GM18507 (cell line): Measurements from ENCODE around the gene EEF2KMT.
"Not testable (repeated sequence)": the region's sequence is repeated elsewhere in the genome, so short reads cannot be mapped to it uniquely, and the experiment has no call there.

Source experiments
- DNase-seq: peaks from one replicate; pipeline ENCODE4 v3.0.0; 2011; ENCODE audit warnings: low read depth; ENCODE audit not compliant: insufficient read length; ENCODE audit errors: extremely low spot score
- FAIRE-seq: peaks from 2 replicates; lab custom pipeline; 2011; peaks lifted over from hg19 to GRCh38; lab: Jason Lieb, UNC

The EEF2KMT gene

GRCh38 chr16:5096437-5097060, 1.0 kb downstream of the EEF2KMT start:
- DNase-seq, FAIRE-seq: not testable (repeated sequence)

GRCh38 chr16:5095145-5095830, 2.3 kb downstream of the EEF2KMT start:
- not testable (repeated sequence) for FAIRE-seq

GRCh38 chr16:5093746-5094145, 3.8 kb downstream of the EEF2KMT start:
- FAIRE-seq, DNase-seq: not testable (repeated sequence)

More at GRCh38 chr16:5095145-5095830, 2.3 kb downstream of the EEF2KMT start:
- DNase-seq, result not testable (repeated sequence)

- DNase-seq, FAIRE-seq: not testable (repeated sequence)
Measured at GRCh38 chr16:5093081-5093480, 4.5 kb downstream of the EEF2KMT start.

- not testable (repeated sequence) for FAIRE-seq, DNase-seq
Measured at GRCh38 chr16:5090592-5090991, 7.0 kb downstream of the EEF2KMT start.

GRCh38 chr16:5089911-5090555, 7.6 kb downstream of the EEF2KMT start:
- FAIRE-seq, DNase-seq: not testable (repeated sequence)

GRCh38 chr16:5088936-5089335, 8.7 kb downstream of the EEF2KMT start:
- not testable (repeated sequence) for FAIRE-seq, DNase-seq

- not testable (repeated sequence) for FAIRE-seq, DNase-seq
Measured at GRCh38 chr16:5088086-5088790, 9.4 kb downstream of the EEF2KMT start.

- not testable (repeated sequence) for DNase-seq, FAIRE-seq
Measured at GRCh38 chr16:5085716-5086115, 11.9 kb downstream of the EEF2KMT start.

GRCh38 chr16:5084802-5085201, 12.8 kb downstream of the EEF2KMT start:
- not testable (repeated sequence) for FAIRE-seq, DNase-seq

- not testable (repeated sequence) for DNase-seq, FAIRE-seq
Measured at GRCh38 chr16:5084099-5084731, 13.4 kb downstream of the EEF2KMT start.

- not testable (repeated sequence) for FAIRE-seq, DNase-seq
Measured at GRCh38 chr16:5083646-5084045, 13.9 kb downstream of the EEF2KMT start.

- FAIRE-seq, DNase-seq: not testable (repeated sequence)
Measured at GRCh38 chr16:5080996-5081395, 16.6 kb downstream of the EEF2KMT start.

GRCh38 chr16:5080461-5080860, 17.1 kb downstream of the EEF2KMT start:
- FAIRE-seq, result not testable (repeated sequence)

GRCh38 chr16:5078626-5079025, 19.0 kb downstream of the EEF2KMT start:
- no peak for DNase-seq
- FAIRE-seq, result no peak

More at GRCh38 chr16:5080461-5080860, 17.1 kb downstream of the EEF2KMT start:
- DNase-seq, result not testable (repeated sequence)

GRCh38 chr16:5077304-5077703, 20.3 kb downstream of the EEF2KMT start:
- FAIRE-seq (no peak), DNase-seq (no peak)

- DNase-seq (no peak), FAIRE-seq (no peak)
Measured at GRCh38 chr16:5075637-5076036, 22.0 kb downstream of the EEF2KMT start.

GRCh38 chr16:5073771-5074170, 23.8 kb downstream of the EEF2KMT start:
- DNase-seq, FAIRE-seq: not testable (repeated sequence)

- FAIRE-seq (no peak), DNase-seq (no peak)
Measured at GRCh38 chr16:5073279-5073629, 24.3 kb downstream of the EEF2KMT start.
